Measurements from ENCODE around the gene CCNF.
"Not testable (repeated sequence)": the region's sequence is repeated elsewhere in the genome, so short reads cannot be mapped to it uniquely, and the experiment has no call there.

Gene CCNF

DNA sequence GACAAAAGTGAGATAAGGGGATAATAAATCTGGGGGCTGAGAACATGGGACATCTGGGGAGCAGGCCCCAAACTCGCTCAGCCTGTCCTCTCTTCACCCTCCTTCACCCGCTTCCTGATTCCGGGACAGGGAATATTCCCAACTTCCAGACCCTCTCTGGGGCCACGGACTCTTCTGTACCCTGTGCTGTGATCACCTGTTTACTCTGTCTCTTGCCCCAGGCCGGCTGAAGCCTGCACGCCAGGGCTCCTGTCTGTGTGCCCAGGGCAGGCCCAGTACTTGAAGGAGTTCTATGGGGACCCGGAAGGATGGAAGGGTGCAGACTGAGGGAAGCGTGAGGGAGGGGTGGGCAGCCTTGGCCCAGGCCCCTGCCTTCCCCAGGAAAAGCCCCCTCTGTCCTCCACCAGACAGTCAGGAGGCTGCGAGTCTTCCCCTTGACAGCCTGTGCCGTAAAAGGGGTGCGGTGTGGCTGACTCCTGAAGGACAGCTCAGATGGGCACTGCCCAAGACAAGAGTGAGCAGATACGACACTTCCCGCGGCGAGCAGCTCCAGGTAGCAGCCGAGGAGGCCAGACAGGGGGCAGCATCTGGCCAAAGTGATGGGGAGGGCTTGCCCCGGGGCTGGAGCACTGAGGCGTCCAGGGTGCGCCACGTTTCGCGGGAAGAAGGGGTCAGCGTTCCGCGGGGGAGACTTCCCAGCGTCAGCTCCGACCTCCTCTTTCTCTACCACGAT, 1.0 kb upstream of the CCNF start:
- peak; percentile 17 for DNase-seq (ENCODE audit: low spot score)

GRCh38 chr16:2428784-2429033, 538 bp upstream of the CCNF start:
- no peak for DNase-seq (ENCODE audit: low spot score)

- no peak for DNase-seq (ENCODE audit: low spot score)
Measured at GRCh38 chr16:2429771-2430663, 770 bp downstream of the CCNF start.

DNA sequence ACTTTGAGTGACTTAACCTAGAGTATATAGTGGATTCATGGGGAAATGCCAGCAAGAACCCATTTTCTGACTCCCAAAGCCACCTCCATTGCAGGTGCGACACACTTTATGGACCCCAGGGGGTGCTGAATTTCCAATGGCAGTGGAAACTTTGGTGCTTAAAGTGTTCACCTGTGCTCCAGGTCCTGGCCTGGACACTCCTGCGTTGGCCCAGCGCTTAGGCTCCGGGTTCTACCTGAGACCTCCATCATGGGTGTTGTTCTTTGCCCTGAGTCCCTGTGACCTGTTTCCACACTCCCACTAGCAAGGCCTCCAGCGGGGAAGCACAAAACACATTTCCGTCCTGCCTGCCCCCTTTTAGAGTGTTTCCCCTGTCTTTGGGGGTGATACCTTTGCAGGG, 3.0 kb downstream of the CCNF start:
- no peak for DNase-seq (ENCODE audit: low spot score)

DNA sequence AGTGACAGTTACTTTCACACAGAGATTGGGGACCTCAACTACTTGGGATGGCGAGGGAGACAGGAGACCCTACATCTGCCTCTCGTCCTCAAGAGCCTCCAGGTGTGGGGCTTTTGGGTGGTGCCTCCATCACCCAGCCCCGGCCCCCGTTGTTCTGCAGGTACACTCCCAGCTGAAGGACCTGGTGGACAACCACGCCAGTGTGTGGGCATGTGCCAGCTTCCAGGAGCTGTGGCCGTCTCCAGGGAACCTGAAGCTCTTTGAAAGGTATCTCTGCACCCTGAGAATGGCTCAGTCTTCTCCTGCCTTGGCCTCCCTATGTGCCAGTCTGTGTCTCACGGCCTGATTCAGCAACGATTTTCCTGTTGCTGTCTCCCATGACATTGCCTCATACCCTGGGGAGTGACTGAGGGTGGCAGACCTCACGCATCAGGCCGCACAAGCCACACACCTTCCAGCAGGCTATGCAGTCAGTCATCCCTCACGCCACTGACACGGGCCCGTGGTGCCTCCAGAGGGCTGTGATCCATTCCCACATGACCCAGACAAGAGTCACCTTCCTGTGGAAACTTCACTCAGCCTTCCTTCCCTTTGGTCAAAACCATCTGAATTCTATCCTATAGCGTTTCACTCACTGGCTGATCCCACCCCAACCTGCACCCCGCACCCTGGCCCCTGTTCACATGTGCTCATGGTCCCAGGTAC, 3.7 kb downstream of the CCNF start:
- no peak for DNase-seq (ENCODE audit: low spot score)

- DNase-seq (ENCODE audit: low spot score): not testable (repeated sequence)
Measured at GRCh38 chr16:2435236-2435635, 6.0 kb downstream of the CCNF start.

DNA sequence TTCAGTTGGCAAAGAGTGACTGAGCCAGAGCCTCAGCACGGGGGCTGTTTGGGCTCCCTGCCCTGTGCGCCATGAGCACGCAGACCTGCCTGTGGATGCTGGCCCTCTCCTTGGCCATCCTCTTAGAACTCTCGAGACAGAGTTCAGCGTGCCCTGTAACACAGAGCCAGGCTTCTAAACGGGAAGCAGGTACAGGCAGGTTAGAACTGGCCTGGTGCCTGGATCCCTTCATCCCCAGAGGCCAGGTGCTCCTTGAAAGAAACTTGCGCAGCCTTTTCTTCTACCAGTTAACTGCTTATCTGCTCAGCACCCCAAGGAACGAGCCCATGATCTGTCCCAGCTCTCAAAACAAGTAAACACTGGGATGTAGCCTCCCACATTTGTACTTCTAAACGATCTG, 6.9 kb downstream of the CCNF start:
- DNase-seq (ENCODE audit: low spot score): no peak

DNA sequence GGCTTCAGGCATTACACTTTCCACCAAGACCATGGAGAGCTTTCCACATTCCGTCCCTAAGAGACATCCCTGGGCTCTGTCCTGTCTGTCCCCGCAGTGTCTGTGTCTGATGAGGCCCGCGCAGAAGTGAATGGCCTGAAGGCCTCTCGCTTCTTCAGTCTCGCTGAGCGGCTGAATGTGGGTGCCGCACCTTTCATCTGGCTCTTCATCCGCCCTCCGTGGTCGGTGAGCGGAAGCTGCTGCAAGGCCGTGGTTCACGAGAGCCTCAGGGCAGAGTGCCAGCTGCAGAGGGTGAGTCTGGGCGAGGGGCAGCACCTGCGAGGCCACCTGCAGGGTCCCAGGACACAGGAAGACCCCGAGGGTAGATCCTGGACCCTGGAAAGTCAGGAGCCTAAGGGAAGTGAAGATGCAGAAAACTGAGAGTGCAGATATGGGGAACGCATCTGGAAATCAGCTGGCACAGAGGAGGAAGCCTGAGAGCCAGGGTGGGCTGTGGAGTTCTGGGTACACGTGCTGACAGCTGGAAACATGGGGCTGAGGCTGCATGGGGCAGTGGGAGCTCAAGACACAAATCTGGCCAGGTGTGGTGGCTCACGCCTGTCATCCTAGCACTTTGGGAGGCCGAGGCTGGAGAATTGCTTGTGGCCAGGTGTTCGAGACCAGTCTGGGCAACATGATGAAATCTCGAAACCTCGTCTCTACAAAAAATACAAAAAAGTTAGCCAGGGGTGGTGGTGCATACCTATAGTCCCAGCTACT, 8.0 kb downstream of the CCNF start:
- DNase-seq (ENCODE audit: low spot score): no peak

DNA sequence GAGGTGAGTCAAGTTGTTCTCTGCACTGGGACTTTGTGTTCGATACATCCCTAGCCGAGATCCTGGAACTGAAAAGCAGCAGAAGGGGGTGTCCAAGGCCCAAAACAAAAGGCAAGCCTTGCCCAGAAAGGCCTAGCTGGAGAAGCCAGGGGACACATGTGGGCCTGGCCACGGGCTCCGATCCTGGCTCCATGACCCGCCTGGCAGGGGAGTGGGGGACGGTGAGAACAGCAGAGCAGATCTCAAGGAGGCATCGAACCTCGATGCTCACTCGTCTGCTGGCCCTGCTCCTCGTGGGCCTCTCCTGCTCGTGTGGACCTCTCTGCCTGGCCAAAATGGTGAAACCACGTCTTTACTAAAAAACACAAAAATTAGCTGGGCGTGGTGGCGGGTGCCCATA, 8.9 kb downstream of the CCNF start:
- no peak for DNase-seq (ENCODE audit: low spot score)

DNA sequence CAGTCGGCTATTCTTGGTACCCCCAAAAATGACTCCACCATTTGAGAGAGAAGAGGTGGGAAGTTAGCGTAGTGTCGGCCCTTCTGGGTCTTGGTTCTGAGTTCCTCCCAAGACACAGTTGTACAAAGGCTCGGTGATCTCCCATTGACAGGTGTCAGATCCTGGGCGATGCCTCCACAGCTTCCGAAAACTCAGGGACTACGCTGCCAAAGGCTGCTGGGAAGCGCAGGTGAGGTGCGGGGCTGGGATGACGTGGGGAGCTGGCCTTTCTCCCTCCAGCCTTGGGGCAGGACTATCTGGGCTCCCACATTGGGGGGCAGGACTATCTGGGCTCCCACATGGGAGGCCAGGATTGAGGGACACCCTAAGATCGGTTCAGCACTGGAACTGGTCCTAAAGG, 10.4 kb downstream of the CCNF start:
- DNase-seq (ENCODE audit: low spot score): no peak

GRCh38 chr16:2441143-2441804, 12.0 kb downstream of the CCNF start:
- not testable (repeated sequence) for DNase-seq (ENCODE audit: low spot score)

- no peak for DNase-seq (ENCODE audit: low spot score)
Measured at GRCh38 chr16:2443555-2443954, 14.3 kb downstream of the CCNF start.

DNA sequence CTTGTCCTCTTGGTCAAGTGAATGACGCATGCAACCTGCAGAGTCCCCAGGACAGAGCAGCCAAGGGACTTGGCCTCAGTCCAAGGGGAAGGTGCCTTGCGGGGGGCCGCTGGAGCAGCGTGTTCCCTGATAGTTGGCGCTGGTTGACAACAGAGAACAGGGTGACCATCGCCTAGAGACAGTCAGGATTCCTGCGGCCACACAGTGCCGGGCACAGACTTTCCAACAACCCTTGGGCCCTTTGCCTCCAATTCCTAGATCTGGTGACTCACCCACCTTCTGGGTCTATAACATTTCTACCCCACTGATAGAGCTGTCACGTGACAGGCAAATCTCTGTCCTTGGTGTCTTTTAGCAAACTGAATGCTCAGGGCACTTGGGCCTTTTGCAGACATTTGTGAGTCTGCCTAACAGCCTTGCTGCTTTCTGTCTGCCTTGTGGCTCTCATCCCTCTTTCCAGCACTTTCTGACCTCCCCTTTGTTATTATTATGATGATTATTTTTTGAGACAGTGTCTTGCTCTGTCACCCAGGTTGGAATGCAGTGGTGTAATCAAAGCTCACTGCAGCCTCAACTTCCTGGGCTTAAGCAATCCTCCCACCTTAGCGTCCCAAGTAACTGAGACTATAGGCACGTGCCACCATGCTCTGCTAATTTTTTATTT, 18.8 kb downstream of the CCNF start:
- DNase-seq (ENCODE audit: low spot score): no peak

DNA sequence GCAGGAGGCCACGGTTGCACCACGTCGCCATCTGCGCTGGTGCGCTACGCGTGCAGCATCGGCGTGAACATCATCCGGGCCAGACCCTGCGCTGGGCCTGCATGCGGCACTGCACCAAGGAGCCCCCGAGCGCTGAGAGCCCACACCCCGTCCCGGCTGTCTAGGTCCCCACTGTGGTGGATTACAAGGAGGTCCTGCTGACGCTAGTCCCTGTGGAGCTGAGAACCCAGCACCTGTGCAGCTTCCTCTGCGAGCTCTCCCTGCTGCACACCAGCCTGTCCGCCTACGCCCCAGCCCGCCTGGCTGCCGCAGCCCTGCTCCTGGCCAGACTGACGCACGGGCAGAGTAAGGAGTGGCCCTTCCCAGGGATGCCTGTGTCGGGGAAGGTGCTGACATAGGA, 19.9 kb downstream of the CCNF start:
- DNase-seq (ENCODE audit: low spot score): no peak

DNA sequence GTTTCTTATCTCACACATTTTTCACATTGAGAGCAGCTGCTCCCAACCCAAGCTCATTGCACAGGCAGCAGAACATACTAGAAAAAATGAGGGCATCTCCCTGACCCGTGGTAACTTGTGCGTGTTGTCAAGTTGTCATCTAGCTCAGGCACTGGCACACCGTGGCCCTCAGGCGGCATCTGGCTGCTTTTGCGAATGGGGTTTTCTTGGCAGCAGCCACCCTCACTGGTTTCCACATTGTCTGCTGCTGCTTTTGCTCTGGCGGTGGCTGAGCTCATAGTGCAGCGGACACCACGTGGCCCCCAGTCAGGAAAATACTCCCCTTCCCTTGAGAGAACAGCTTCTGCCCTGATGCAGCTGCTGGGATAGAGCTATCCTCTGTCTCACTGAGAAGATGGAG, 21.3 kb downstream of the CCNF start:
- DNase-seq (ENCODE audit: low spot score): no peak

- DNase-seq (ENCODE audit: low spot score): no peak
Measured at GRCh38 chr16:2450975-2451381, 21.7 kb downstream of the CCNF start.

DNA sequence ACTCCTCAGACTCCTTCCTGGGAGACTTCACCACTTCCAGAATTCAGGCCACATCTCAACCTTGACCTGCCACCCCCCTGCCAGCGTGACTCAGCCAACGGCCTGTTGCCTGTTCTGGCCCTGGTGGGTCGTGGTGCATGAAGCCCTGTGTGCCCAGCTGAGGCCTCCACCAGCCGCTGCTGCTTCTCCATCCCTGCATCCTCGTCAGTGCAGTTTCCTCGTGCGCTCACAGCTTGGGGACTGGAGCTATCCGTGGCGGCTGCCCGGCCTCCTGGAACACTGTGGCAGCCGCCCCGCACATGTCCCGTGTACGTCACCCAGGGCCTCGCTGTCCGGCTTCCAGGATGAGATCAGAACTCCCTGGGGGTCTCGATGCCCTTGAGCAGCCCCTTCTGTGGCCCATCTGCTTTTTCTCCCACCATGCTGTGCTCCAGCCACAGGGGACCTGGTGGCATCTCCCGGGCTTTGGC, 22.6 kb downstream of the CCNF start:
- no peak for DNase-seq (ENCODE audit: low spot score)

GRCh38 chr16:2452650-2453049, 23.4 kb downstream of the CCNF start:
- no peak for DNase-seq (ENCODE audit: low spot score)

DNA sequence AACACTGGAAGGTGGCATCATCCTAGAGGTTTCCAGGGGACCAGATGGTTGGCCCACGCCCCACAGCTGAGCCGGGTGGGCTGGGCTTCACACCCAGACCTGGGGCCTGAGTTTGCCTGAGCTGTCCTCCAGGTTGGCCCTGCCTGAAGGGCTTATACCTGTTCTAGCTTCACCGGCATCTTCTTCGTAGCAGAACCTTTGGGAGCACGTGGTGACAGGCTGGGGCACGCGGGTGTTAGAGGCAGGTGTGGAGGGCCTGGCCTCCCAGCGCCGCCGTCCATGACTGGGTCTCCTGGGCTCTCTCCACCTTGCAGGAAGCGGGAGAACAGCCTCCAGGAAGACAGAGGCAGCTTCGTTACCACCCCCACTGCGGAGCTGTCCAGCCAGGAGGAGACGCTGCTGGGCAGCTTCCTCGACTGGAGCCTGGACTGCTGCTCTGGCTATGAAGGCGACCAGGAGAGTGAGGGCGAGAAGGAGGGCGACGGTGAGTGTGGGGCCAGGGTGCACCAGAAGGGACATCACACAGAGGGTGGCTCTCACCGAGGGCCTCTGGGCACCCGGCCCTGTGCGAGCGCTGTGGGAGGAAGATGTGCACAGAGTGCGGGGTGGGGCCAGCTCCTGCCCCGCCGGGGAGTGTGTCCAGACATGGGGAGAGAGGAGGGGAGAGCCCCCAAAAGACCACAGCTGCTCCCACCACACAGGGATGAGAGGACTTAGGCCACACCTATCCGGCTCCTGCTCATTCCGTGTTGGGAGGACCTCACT, 26.0 kb downstream of the CCNF start:
- no peak for DNase-seq (ENCODE audit: low spot score)

GRCh38 chr16:2456551-2457153, 27.4 kb downstream of the CCNF start:
- no peak for DNase-seq (ENCODE audit: low spot score)
